GM12878 (cell line): ENCODE measurements around the gene MBOAT2. TPM values are rescaled to one million over a fixed set of nuclear protein-coding genes. Genes with fewer than 3 reads are reported as not detected.

Experiments used
- ATAC-seq: fragments of 200-7000 bp; cut with Tn5 transposase; 3 replicates; pipeline ENCODE4 v1.9.1; 2020; ENCODE audit warnings: mild to moderate bottlenecking, moderate library complexity
- BruUV-seq: library from RNA; stranded (reverse); fragments of 400-500 nt; replicated peaks from 2 replicates; lab custom pipeline; 2021; lab: Mats Ljungman, UMichigan
- CTCF ChIA-PET: fragments of 300-600 bp; sonication (Branson Sonifier 250); formaldehyde crosslinking; extraction: SDS; loops from one replicate; lab custom pipeline; 2021; ENCODE audit warnings: inconsistent platforms; lab: Yijun Ruan, JAX
- POLR2A ChIA-PET: fragments of 350-600 bp; formaldehyde crosslinking; extraction: SDS; loops from one replicate; lab custom pipeline; 2021; ENCODE audit warnings: inconsistent platforms; lab: Charles Lee
- RAD21 ChIA-PET: fragments of 300-600 bp; sonication (Branson Sonifier 250); formaldehyde crosslinking; loops from one replicate; lab custom pipeline; 2023; ENCODE audit warnings: antibody characterized with exemption; ENCODE audit not compliant: unreplicated experiment; lab: Charles Lee
- SMC1A ChIA-PET: fragments of 300-600 bp; sonication (Branson Sonifier 250); formaldehyde crosslinking; loops from one replicate; lab custom pipeline; 2023; ENCODE audit not compliant: unreplicated experiment, uncharacterized antibody; lab: Charles Lee
- DNase-seq: peaks from one replicate; pipeline ENCODE4 v3.0.0-alpha.2; 2011; ENCODE audit warnings: low read depth, low spot score
- FAIRE-seq: peaks from 3 replicates; lab custom pipeline; 2011; peaks lifted over from hg19 to GRCh38; lab: Jason Lieb, UNC
- H2AFZ ChIP-seq: 2 replicates; pipeline ENCODE4 v1.6.0; 2011; ENCODE audit warnings: low read depth, low read length, control low read depth; ENCODE audit not compliant: control insufficient read depth
- H3K27ac ChIP-seq: 2 replicates; pipeline ENCODE4 v1.5.1; 2011; ENCODE audit warnings: control low read depth; ENCODE audit not compliant: control insufficient read depth, insufficient read depth
- H3K27me3 ChIP-seq, 2 experiments: replicated peaks in 1 of 2; 2 replicates each; pipeline versions ENCODE4 v1.6.0 to v1.6.1; 2011; ENCODE audit warnings: low read length in 1 of 2; ENCODE audit not compliant: control insufficient read depth in 2 of 2, insufficient read depth in 2 of 2
- H3K36me3 ChIP-seq, 2 experiments: 2 replicates each; pipeline ENCODE4 v1.5.1; 2011; ENCODE audit warnings: low read length in 1 of 2; ENCODE audit not compliant: control insufficient read depth in 2 of 2, insufficient read depth in 2 of 2
- H3K4me1 ChIP-seq: 2 replicates; pipeline ENCODE4 v1.6.1; 2011; ENCODE audit warnings: mild to moderate bottlenecking, low read length, moderate library complexity, mixed read lengths; ENCODE audit not compliant: control insufficient read depth, insufficient read depth
- H3K4me2 ChIP-seq: 2 replicates; pipeline ENCODE4 v1.6.0; 2011; ENCODE audit warnings: control low read depth; ENCODE audit not compliant: control insufficient read depth, insufficient read depth
- H3K4me3 ChIP-seq: fragments of 200-600 bp; sonication (generic); 2 replicates; pipeline ENCODE4 v1.5.1; 2016
- H3K79me2 ChIP-seq: 2 replicates; pipeline ENCODE4 v1.6.0; 2011; ENCODE audit warnings: low read length; ENCODE audit not compliant: control insufficient read depth, insufficient read depth
- H3K9ac ChIP-seq: 2 replicates; pipeline ENCODE4 v1.8.0; 2011; ENCODE audit warnings: low read length, control low read depth, mixed read lengths; ENCODE audit not compliant: control insufficient read depth, insufficient read depth
- H3K9me3 ChIP-seq: replicated peaks from 3 replicates; pipeline ENCODE4 v1.5.1; 2011; ENCODE audit warnings: mild to moderate bottlenecking, low read length; ENCODE audit not compliant: control insufficient read depth, insufficient read depth
- H4K20me1 ChIP-seq: 2 replicates; pipeline ENCODE4 v1.6.0; 2011; ENCODE audit not compliant: control insufficient read depth, insufficient read depth
- NKRF ChIP-seq: fragments of 450-650 bp; conservative IDR thresholded peaks from 2 replicates; pipeline ENCODE4 v1.6.1; 2017; ENCODE audit warnings: mild to moderate bottlenecking, moderate library complexity
- POLR2AphosphoS2 ChIP-seq: IDR thresholded peaks from 2 replicates; pipeline ENCODE4 v1.6.1; 2011; ENCODE audit warnings: low read depth, mild to moderate bottlenecking, low read length, improper control_type of control experiment, moderate library complexity
- WGBS: methylation state at CpG from one replicate; pipeline ENCODE4 v1.1.6; 2016; ENCODE audit warnings: low lambda C conversion rate; ENCODE audit not compliant: insufficient replicate concordance, insufficient coverage; ENCODE audit errors: missing lambda C conversion rate; 5-methylcytosine and 5-hydroxymethylcytosine counted together
- in situ Hi-C: fragments of 300-500 bp; cut with MboI; formaldehyde crosslinking; loops from 9 replicates; pipeline ENCODE4 v1.14.3; 2018; ENCODE audit warnings: mixed read lengths
- intact Hi-C: fragments of 100-400 bp; cut with micrococcal nuclease; formaldehyde crosslinking; loops from one replicate; pipeline ENCODE4 v1.14.2; 2022; ENCODE audit not compliant: unreplicated experiment
- polyA plus RNA-seq, 11 experiments: library from polyadenylated mRNA; depleted of rRNA in 4 of 11; unstranded in 6 of 11; stranded (reverse) in 5 of 11; fragments of >200 nt; fragmentation: Nextera tagmentation in 4 of 11; fragmentation: Illumina TruSeq in 1 of 11; extraction: Ambion mirVana in 4 of 11; extraction: Trizol in 1 of 11; gene quantifications; 1 replicate in 1 of 11; 2 replicates in 10 of 11; pipeline versions ENCODE4 v1.2.1 to v1.2.3, GENCODE V29; 2011 to 2016; ENCODE audit warnings: inconsistent platforms in 2 of 11, missing spikeins in 2 of 11, low read depth in 1 of 11
- total RNA-seq, 4 experiments: library from RNA; depleted of rRNA in 3 of 4; stranded (reverse); fragments of >200 nt in 3 of 4; fragmentation: Illumina TruSeq in 1 of 4; extraction: Trizol in 1 of 4; gene quantifications; 2 replicates each; pipeline versions ENCODE4 v1.2.1 to v1.2.3, GENCODE V29; 2013 to 2021

Gene MBOAT2
- total and polyA plus RNA-seq, 10 of the 15 experiments (the other 5 are each of a cell fraction or from before 2014, with no cell fraction given): 0.08 to 40.6 (median 1.8) TPM

GRCh38 chr2:8853426-8853825, 150.1 kb downstream of the MBOAT2 start (continued):
- TF ChIP-seq NKRF: no peak

GRCh38 chr2:8851811-8852560, 151.5 kb downstream of the MBOAT2 start:
- 49% methylated on average over 10 of the region's 10 CpGs for WGBS
- no peaks in the 10 kb centered on the region for H3K4me1 ChIP-seq
- no peak overlapping the region for H3K4me2 ChIP-seq
- in situ Hi-C loops: no loop called here
- no peak overlapping the region for H3K9ac ChIP-seq
- H3K27ac ChIP-seq: no peak overlapping the region
- ATAC-seq: no peak
- FAIRE-seq: no peak
- no peak overlapping the region for H2AFZ ChIP-seq
- RAD21 ChIA-PET: interaction anchor here (1.0 kb wide), 1 partner anchor 8 kb away, joined by 3 read pairs; no protein-coding TSS in a partner anchor
- TF ChIP-seq POLR2AphosphoS2: no peak
- POLR2A ChIA-PET: interaction anchor here (0.6 kb wide), 1 partner anchor 15 kb away, joined by 4 read pairs; the partner anchor contains the start of gene KIDINS220
- no peak overlapping the region for H3K4me3 ChIP-seq
- H3K9me3 ChIP-seq: no peaks in the 10 kb centered on the region
- SMC1A ChIA-PET: interaction anchor here (1.2 kb wide), 1 partner anchor 13 kb away, joined by 3 read pairs; no protein-coding TSS in a partner anchor
- no peaks in the 10 kb centered on the region for H3K79me2 ChIP-seq
- no peaks in the 10 kb centered on the region for H3K36me3 ChIP-seq
- DNase-seq: no peak
- intact Hi-C loops: no loop called here
- no TSS peak for BruUV-seq
- CTCF ChIA-PET: no interaction called here
- no peaks in the 10 kb centered on the region for H4K20me1 ChIP-seq
- no peaks in the 10 kb centered on the region for H3K27me3 ChIP-seq
